Measurements from ENCODE around the gene TTC16.
A peak's percentile ranks its signal among the peaks of the same experiment; 100 is the strongest.

Gene TTC16

GRCh38 chr9:127703289-127703946 lies 12.5 kb upstream of the TTC16 start:
- Mint-ChIP-seq H3K27ac (peak overlapping the region; percentile 13 to 69), H3K9me3 (no peaks in the 10 kb centered on the region), H3K4me3 (no peak overlapping the region), H3K36me3 (ENCODE audit: insufficient read depth) (peaks cover 6% of the 10 kb centered on the region), H3K4me1 (ENCODE audit: low read depth in 2 of 2) (peaks cover 19 to 25% of the 10 kb centered on the region in 2 donors), H3K27me3 (no peaks in the 10 kb centered on the region)
- DNase-seq (no peak), ATAC-seq (replicated peaks) (no peak)

- Mint-ChIP-seq H3K27me3 (no peaks in the 10 kb centered on the region), H3K4me1 (ENCODE audit: low read depth in 2 of 2) (peaks cover 16 to 25% of the 10 kb centered on the region in 2 donors), H3K27ac (peak overlapping the region in 1 of 2 donors; percentile 66), H3K36me3 (ENCODE audit: insufficient read depth) (peaks cover 6% of the 10 kb centered on the region), H3K9me3 (no peaks in the 10 kb centered on the region), H3K4me3 (no peak overlapping the region)
- ATAC-seq (replicated peaks): no peak
- DNase-seq: no peak
Observed at GRCh38 chr9:127705577-127706379, 10.1 kb upstream of the TTC16 start.

GRCh38 chr9:127706836-127707241 lies 9.0 kb upstream of the TTC16 start, which contains the start of gene CFAP157:
CFAP157 (plus strand) TSS chr9:127706988; CDS start chr9:127707032, 44 bp downstream.
- no peak for ATAC-seq (replicated peaks)
- Mint-ChIP-seq H3K4me1 (ENCODE audit: low read depth in 2 of 2) (peaks cover 24 to 32% of the 10 kb centered on the region in 2 donors), H3K27ac (peak within 1 kb of the TSS; percentile 22 to 78)

GRCh38 chr9:127707766-127708165 lies 8.1 kb upstream of the TTC16 start:
- Mint-ChIP-seq H3K36me3 (ENCODE audit: insufficient read depth) (peaks cover 6% of the 10 kb centered on the region), H3K4me3 (peak overlapping the region in 1 of 2 donors; percentile 34), H3K9me3 (no peaks in the 10 kb centered on the region), H3K27ac (peak overlapping the region in 1 of 2 donors; percentile 78), H3K27me3 (no peaks in the 10 kb centered on the region), H3K4me1 (ENCODE audit: low read depth in 2 of 2) (peaks cover 27 to 34% of the 10 kb centered on the region in 2 donors)
- DNase-seq (peak; percentile 61 to 65 (median 62)), ATAC-seq (replicated peaks) (peak; percentile 97)

More at GRCh38 chr9:127706836-127707241, 9.0 kb upstream of the TTC16 start, which contains the start of gene CFAP157:
- Mint-ChIP-seq H3K27me3 (no peaks in the 10 kb centered on the region), H3K9me3 (no peaks in the 10 kb centered on the region), H3K4me3 (peak within 1 kb of the TSS in 1 of 2 donors; percentile 34), H3K36me3 (ENCODE audit: insufficient read depth) (peaks cover 6% of the 10 kb centered on the region)
- DNase-seq: no peak

- DNase-seq (no peak), ATAC-seq (replicated peaks) (no peak)
- Mint-ChIP-seq H3K4me3 (no peak overlapping the region), H3K9me3 (no peaks in the 10 kb centered on the region), H3K27me3 (no peaks in the 10 kb centered on the region), H3K4me1 (ENCODE audit: low read depth in 2 of 2) (peaks cover 27 to 36% of the 10 kb centered on the region in 2 donors), H3K36me3 (ENCODE audit: insufficient read depth) (peaks cover 8% of the 10 kb centered on the region), H3K27ac (peak overlapping the region in 1 of 2 donors; percentile 65)
Observed at GRCh38 chr9:127708952-127709587, 6.8 kb upstream of the TTC16 start.

- Mint-ChIP-seq H3K4me3 (peak overlapping the region in 1 of 2 donors; percentile 24), H3K9me3 (no peaks in the 10 kb centered on the region), H3K36me3 (ENCODE audit: insufficient read depth) (peaks cover 8% of the 10 kb centered on the region), H3K27me3 (no peaks in the 10 kb centered on the region), H3K27ac (peak overlapping the region; percentile 44 to 76), H3K4me1 (ENCODE audit: low read depth in 2 of 2) (peaks cover 28 to 39% of the 10 kb centered on the region in 2 donors)
- DNase-seq: no peak
- no peak for ATAC-seq (replicated peaks)
Observed at GRCh38 chr9:127710204-127710783, 5.6 kb upstream of the TTC16 start.

GRCh38 chr9:127711226-127711701 lies 4.6 kb upstream of the TTC16 start:
- Mint-ChIP-seq H3K4me3 (peak overlapping the region; percentile 39 to 54), H3K4me1 (ENCODE audit: low read depth in 2 of 2) (peaks cover 36 to 46% of the 10 kb centered on the region in 2 donors), H3K27me3 (no peaks in the 10 kb centered on the region), H3K9me3 (no peaks in the 10 kb centered on the region), H3K27ac (peak overlapping the region in 1 of 2 donors; percentile 76), H3K36me3 (ENCODE audit: insufficient read depth) (peaks cover 16% of the 10 kb centered on the region)
- DNase-seq (no peak), ATAC-seq (replicated peaks) (no peak)

- peaks cover 16% of the 10 kb centered on the region for H3K36me3 Mint-ChIP-seq (ENCODE audit: insufficient read depth)
- H3K4me1 Mint-ChIP-seq (ENCODE audit: low read depth in 2 of 2): peaks cover 36 to 47% of the 10 kb centered on the region in 2 donors
- H3K27me3 Mint-ChIP-seq: no peaks in the 10 kb centered on the region
- H3K27ac Mint-ChIP-seq: no peak overlapping the region
- ATAC-seq (replicated peaks) (no peak), DNase-seq (no peak)
- H3K9me3 Mint-ChIP-seq: no peaks in the 10 kb centered on the region
- no peak overlapping the region for H3K4me3 Mint-ChIP-seq
Observed at GRCh38 chr9:127711831-127712274, 4.0 kb upstream of the TTC16 start.

GRCh38 chr9:127712371-127712770 lies 3.5 kb upstream of the TTC16 start:
- Mint-ChIP-seq H3K4me3 (no peak overlapping the region), H3K36me3 (ENCODE audit: insufficient read depth) (peaks cover 16% of the 10 kb centered on the region), H3K27me3 (no peaks in the 10 kb centered on the region), H3K9me3 (no peaks in the 10 kb centered on the region), H3K4me1 (ENCODE audit: low read depth in 2 of 2) (peaks cover 34 to 46% of the 10 kb centered on the region in 2 donors), H3K27ac (no peak overlapping the region)
- DNase-seq (no peak), ATAC-seq (replicated peaks) (no peak)

GRCh38 chr9:127712867-127713266 lies 3.0 kb upstream of the TTC16 start:
- H3K27me3 Mint-ChIP-seq: no peaks in the 10 kb centered on the region
- H3K9me3 Mint-ChIP-seq: no peaks in the 10 kb centered on the region
- ATAC-seq (replicated peaks): no peak
- H3K4me3 Mint-ChIP-seq: no peak overlapping the region
- no peak for DNase-seq
- peak overlapping the region in 1 of 2 donors; percentile 41 for H3K27ac Mint-ChIP-seq
- peaks cover 32 to 43% of the 10 kb centered on the region in 2 donors for H3K4me1 Mint-ChIP-seq (ENCODE audit: low read depth in 2 of 2)
- H3K36me3 Mint-ChIP-seq (ENCODE audit: insufficient read depth): peaks cover 16% of the 10 kb centered on the region

- Mint-ChIP-seq H3K4me1 (ENCODE audit: low read depth in 2 of 2) (peaks cover 33 to 40% of the 10 kb centered on the region in 2 donors), H3K36me3 (ENCODE audit: insufficient read depth) (peaks cover 16% of the 10 kb centered on the region), H3K9me3 (no peaks in the 10 kb centered on the region), H3K4me3 (peak overlapping the region; percentile 87 to 91), H3K27ac (peak overlapping the region in 1 of 2 donors; percentile 41), H3K27me3 (no peaks in the 10 kb centered on the region)
- DNase-seq (no peak), ATAC-seq (replicated peaks) (no peak)
Observed at GRCh38 chr9:127714020-127714750, 1.7 kb upstream of the TTC16 start.

- peak overlapping the region; percentile 89 to 95 for H3K27ac Mint-ChIP-seq
- peaks cover 15% of the 10 kb centered on the region for H3K36me3 Mint-ChIP-seq (ENCODE audit: insufficient read depth)
- H3K9me3 Mint-ChIP-seq: no peaks in the 10 kb centered on the region
- DNase-seq (no peak), ATAC-seq (replicated peaks) (peak; percentile 18)
- peak overlapping the region; percentile 87 to 91 for H3K4me3 Mint-ChIP-seq
- H3K4me1 Mint-ChIP-seq (ENCODE audit: low read depth in 2 of 2): peaks cover 39 to 45% of the 10 kb centered on the region in 2 donors
- H3K27me3 Mint-ChIP-seq: no peaks in the 10 kb centered on the region
Observed at GRCh38 chr9:127714951-127715469, 869 bp upstream of the TTC16 start.

All from effector memory CD8-positive, alpha-beta T cell (primary cell).